Stomach smooth muscle (tissue), 2 donors: ENCODE data around the gene SLC31A1.

ENCODE experiments used
- H3K27ac ChIP-seq: one replicate; pipeline ENCODE4 v1.7.0; 2013; ENCODE audit warnings: mild to moderate bottlenecking, low read length, inconsistent platforms
- H3K27me3 ChIP-seq, 2 donors: one replicate each; pipeline ENCODE4 v1.7.0; 2013; ENCODE audit warnings: low read length in 2 of 2; ENCODE audit not compliant: insufficient read depth in 2 of 2, control insufficient read depth in 1 of 2
- H3K36me3 ChIP-seq, 2 donors: one replicate each; pipeline ENCODE4 v1.7.0; 2013; ENCODE audit warnings: low read length in 2 of 2; ENCODE audit not compliant: control insufficient read depth in 2 of 2, insufficient read depth in 2 of 2
- H3K4me1 ChIP-seq: one replicate; pipeline ENCODE4 v1.7.0; 2013; ENCODE audit warnings: low read length; ENCODE audit not compliant: control insufficient read depth, insufficient read depth
- H3K4me3 ChIP-seq, 2 donors: one replicate each; pipeline ENCODE4 v1.7.0; 2013; ENCODE audit warnings: low read length in 2 of 2
- H3K9ac ChIP-seq, 2 donors: one replicate each; pipeline ENCODE4 v1.7.0; 2013; ENCODE audit warnings: low read length in 2 of 2, mild to moderate bottlenecking in 1 of 2
- H3K9me3 ChIP-seq, 2 donors: one replicate each; pipeline ENCODE4 v1.7.0; 2013; ENCODE audit warnings: low read length in 2 of 2; ENCODE audit not compliant: control insufficient read depth in 2 of 2
- donor health status: healthy.
- donor health status: Pancreatic carcinoma.

Gene SLC31A1

DNA sequence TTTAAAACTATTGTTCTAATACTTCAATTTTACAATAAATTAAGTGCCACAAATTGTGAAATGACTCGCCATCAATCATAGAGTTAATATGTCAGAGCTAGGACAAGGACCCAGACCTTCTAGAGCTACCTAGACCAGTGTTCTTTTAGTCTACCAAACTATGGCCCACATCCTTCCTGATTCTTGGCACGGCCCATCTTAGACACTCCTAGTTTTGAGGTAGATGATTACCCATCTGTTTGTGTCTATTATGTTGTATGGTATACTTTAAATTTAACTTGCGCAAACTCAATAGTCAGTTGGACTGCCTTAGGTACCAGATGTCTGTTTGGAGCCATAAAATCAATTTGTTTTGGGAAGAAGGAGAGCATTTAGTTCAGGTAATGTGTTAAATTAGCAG lies 36.5 kb downstream of the SLC31A1 start:
- Histone ChIP-seq H3K4me1 (no peaks in the 10 kb centered on the region), H3K9ac (no peak overlapping the region), H3K4me3 (no peak overlapping the region), H3K9me3 (no peaks in the 10 kb centered on the region), H3K27me3 (no peaks in the 10 kb centered on the region), H3K36me3 (peaks cover 16 to 21% of the 10 kb centered on the region in 2 donors), H3K27ac (no peak overlapping the region)

DNA sequence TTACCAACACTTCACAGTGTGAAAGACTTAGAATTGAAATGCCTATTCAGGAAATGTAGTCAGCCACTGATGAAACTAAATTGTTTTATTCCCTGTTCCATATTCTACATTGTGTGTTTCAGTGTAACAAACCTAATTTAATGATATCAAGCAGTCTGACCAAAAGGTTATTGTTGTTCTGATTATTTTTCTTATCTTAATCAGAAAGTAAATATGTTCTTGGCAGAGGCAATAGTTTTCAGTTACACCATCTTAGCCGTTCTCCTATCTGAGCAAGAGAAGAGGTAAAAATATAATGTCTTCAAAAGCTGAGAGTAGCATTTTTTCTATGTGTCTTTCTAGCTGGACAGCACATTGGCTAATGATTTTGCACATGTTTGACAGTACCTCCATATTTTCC lies 36.9 kb downstream of the SLC31A1 start:
- Histone ChIP-seq H3K4me3 (no peak overlapping the region), H3K27me3 (no peaks in the 10 kb centered on the region), H3K27ac (no peak overlapping the region), H3K9me3 (no peaks in the 10 kb centered on the region), H3K4me1 (no peaks in the 10 kb centered on the region), H3K36me3 (peaks cover 16 to 21% of the 10 kb centered on the region in 2 donors), H3K9ac (no peak overlapping the region)

DNA sequence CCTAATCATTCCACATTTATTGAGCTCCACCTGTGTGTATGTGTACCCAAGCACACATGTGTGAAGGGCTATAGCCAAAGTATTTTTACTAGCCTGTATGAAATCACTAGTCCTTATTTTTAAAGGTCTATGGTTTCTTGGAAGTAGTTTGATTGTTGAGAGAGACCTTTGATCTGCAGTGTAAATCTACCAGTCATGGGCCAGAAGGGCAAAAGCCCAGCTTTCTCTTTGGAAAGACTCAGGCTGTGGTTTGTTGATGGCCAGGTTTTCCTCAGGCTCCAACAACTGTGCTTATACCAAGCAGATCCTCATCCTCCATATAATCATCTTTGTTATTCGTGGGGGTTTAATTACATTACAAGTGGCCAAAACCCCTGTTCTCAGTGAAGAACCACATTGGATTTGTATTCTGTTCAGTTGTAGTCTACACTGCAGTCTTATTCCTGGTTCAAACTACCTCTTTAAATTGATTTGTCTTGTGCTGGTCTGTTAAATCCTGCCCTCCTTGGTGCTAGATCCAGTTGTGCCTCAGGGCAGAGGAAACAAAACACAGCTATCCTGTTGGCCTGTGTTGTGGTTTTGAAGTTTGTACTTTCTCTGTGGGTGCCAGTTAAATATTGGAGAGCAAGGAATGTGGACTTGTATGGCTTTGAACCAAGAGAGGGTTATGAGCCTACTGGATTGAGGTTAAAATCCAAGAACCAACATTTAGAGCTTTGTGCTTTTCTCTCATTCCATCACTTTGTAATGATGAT lies 40.8 kb downstream of the SLC31A1 start:
- Histone ChIP-seq H3K27ac (no peak overlapping the region), H3K27me3 (no peaks in the 10 kb centered on the region), H3K4me3 (no peak overlapping the region), H3K36me3 (peaks cover 14 to 19% of the 10 kb centered on the region in 2 donors), H3K4me1 (no peaks in the 10 kb centered on the region), H3K9me3 (no peaks in the 10 kb centered on the region), H3K9ac (no peak overlapping the region)

DNA sequence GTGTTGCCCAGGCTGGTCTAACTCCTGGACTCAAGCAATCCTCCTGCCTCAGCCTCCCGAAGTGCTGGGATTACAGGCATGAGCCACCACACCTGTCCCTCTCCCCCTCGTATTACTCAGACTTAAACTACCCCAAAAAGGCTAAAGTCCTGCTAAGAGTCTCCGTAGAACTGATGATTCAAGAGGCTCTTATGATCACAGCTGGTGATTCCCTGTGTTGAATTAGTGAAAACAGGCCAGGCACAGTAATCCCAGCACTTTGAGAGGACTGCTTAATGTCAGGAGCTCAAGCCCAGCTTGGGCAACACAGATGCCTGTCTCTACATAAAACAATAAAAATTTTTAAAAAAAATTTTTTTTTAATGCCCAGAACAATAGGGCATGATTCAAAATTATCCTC lies 44.8 kb downstream of the SLC31A1 start:
- Histone ChIP-seq H3K9ac (no peak overlapping the region), H3K27ac (no peak overlapping the region), H3K27me3 (no peaks in the 10 kb centered on the region), H3K9me3 (no peaks in the 10 kb centered on the region), H3K4me1 (no peaks in the 10 kb centered on the region), H3K4me3 (no peak overlapping the region), H3K36me3 (peaks cover 24 to 30% of the 10 kb centered on the region in 2 donors)

DNA sequence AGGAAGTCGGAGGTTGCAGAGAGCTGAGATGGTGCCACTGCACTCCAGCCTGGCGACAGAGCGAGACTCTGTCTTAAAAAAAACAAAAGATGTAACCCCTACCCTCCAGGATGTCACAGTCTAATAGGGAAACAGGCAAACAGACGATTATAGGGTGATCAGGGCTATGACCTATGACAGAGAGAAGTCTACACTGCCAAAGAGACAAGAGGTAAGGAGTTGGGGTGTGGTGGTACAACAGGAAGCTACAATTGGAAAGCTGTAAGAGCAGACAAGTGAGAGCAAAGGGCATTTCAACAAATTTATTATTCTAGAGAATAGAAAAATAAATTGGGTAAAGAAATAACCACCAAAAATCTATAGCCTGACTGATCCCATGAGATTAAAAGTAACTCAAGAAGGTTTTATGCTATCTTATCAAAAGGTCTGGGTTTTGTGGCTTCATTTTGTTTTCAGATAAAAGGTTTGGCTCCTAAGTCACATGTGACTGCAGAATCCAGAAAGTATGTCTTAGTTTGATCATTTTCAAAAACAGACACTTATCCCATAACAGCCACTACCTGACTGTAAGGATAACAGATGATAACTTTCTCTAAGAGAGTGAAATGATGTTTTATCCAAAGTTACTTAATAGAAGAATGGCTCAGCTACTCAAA lies 46.7 kb downstream of the SLC31A1 start:
- H3K36me3 ChIP-seq, result peaks cover 33 to 36% of the 10 kb centered on the region in 2 donors
- H3K9me3 ChIP-seq, result no peaks in the 10 kb centered on the region
- no peak overlapping the region for H3K9ac ChIP-seq
- no peaks in the 10 kb centered on the region for H3K4me1 ChIP-seq
- no peak overlapping the region for H3K27ac ChIP-seq
- H3K4me3 ChIP-seq, result no peak overlapping the region
- H3K27me3 ChIP-seq, result no peaks in the 10 kb centered on the region

DNA sequence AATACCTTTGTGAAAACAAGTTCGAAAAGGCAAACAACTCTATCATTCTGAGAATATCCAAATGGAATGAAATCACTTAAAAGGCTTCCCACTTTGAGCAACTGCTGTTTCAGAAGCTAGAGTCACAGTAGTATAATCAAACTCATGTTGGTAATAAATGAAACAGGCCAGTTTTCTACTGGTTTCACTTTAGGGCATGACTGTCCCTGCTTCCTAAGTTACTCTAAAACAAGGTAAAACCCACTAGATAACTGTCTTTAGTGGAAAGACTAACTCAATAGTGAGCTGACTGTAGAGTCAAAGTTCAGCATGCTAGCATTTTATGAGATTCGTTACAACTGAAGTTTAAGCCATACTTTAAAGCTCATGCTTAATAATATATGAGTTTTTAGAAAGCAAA lies 48.0 kb downstream of the SLC31A1 start:
- H3K36me3 ChIP-seq, result peaks cover 36 to 38% of the 10 kb centered on the region in 2 donors

DNA sequence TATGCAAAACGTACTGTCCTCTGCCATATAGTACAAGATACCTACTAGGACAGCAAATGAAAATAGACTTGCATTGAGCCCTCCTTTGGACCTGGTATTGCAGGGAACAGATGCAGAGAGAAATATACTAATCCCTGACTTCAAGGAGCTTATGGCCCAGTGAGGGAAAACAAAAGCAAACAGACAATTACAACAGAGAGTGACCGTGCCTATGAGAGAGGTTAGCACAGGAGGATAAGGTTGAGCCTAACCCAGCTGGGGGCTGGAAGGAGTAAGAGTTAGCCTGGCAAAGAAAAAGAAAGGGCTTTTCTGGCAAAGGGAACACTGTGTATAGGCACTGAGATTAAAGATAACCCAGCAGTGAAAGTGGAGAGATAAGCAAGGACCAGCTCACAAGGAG lies 48.5 kb downstream of the SLC31A1 start:
- H3K4me3 ChIP-seq, result no peak overlapping the region
- no peaks in the 10 kb centered on the region for H3K9me3 ChIP-seq
- H3K27ac ChIP-seq, result no peak overlapping the region
- H3K36me3 ChIP-seq, result peaks cover 36 to 38% of the 10 kb centered on the region in 2 donors
- H3K9ac ChIP-seq, result no peak overlapping the region
- H3K4me1 ChIP-seq, result no peaks in the 10 kb centered on the region
- no peaks in the 10 kb centered on the region for H3K27me3 ChIP-seq

More for the DNA sequence above, 48.0 kb downstream of the SLC31A1 start:
- Histone ChIP-seq H3K9ac (no peak overlapping the region), H3K27ac (no peak overlapping the region), H3K4me3 (no peak overlapping the region), H3K27me3 (no peaks in the 10 kb centered on the region), H3K9me3 (no peaks in the 10 kb centered on the region), H3K4me1 (no peaks in the 10 kb centered on the region)

DNA sequence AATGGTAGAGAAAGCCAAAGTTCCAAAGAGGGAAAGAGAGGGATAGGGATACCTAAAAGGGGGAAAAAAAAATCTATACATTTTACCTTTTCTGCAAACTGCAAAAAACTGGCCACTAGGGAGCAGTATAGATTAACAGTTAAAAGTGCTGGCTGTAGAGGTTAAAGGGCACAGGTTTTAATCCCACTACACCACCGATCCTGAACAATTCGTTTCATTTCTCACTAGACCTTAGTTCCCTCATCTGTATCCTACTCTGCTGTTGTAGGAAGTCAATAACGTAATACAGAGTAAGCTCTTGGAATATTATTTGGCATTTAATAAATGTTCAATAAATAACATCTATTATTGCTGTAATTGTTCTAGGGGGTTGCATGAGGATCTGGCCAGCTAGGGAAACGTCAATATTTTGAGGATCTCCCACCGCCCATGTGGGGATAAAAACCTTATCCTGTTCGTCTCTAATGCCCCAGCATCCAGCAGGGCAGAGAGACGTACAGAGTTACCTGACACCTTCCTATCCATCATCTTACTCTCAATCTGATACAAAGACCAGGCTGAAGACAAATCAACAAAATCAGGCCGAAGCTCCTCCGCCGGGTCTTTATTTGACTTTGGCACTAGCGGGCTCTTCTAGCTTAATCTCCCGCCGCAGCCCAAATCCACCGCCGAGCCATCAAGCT lies 53.3 kb downstream of the SLC31A1 start:
- peak overlapping the region; percentile 86 to 94 for H3K9ac ChIP-seq

DNA sequence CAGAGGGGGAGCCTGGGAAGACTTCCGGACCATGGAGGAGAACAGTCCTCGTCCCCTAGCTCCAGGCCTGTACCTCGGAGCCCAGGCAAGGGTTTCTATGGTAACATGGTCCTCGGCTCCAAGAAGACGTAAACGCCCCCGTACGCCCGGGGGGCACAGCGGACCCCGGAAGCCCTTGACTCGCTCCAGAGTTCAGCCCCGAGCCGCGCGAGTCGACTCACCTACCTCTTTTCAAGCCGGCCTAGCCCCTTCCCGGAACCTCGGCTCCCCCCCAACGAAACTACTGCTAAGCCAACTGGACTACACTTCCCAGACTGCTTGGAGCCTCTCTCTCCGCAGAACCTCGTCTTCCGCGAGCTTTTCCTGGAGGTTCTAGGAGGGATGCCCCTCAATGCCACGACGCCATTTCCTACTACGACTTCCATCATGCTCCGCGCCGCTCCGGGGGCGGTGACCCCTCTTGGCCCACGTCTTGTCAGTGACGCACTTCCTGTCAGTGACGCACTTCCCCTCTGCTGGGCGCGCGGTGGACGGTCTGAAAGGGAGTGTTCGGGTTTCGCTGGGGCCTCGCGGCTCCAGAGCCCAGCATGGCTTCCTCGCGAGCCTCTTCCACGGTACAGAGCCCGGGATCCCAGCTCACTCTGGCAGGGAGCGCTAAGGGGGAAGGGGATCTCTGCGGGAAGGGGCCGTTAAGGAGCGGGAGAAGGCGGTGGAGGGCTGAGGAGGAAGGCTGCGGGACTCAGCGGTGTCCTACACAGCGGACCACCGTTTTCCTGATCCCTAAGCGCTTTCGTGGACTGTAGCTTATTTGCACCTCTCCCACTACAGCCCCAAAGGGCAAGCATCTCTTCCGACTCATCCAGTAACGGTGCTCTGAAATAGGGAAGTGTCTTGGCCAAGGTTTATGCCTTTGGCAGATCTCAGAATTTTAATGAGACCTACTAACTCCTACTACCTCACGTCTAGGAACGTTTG lies 54.1 kb downstream of the SLC31A1 start, which contains the start of the genes CDC26 and PRPF4:
Gene CDC26, minus strand, starts transcription at position 416 of the 975 bp plus-strand sequence. CDS start 3,065 bp downstream, outside the sequence.
Gene PRPF4, plus strand, starts transcription at position 502 of the 975 bp plus-strand sequence. Its CDS starts 86 bp downstream, at position 588.
- no peaks in the 10 kb centered on the region for H3K27me3 ChIP-seq
- H3K9me3 ChIP-seq, result no peaks in the 10 kb centered on the region
- peak within 1 kb of the TSS; percentile 94 to 100 for H3K9ac ChIP-seq
- H3K27ac ChIP-seq, result peak within 1 kb of the TSS; percentile 97
- H3K4me1 ChIP-seq, result peaks cover 10% of the 10 kb centered on the region
- peak within 1 kb of the TSS; percentile 85 to 100 for H3K4me3 ChIP-seq
- H3K36me3 ChIP-seq, result peaks cover 29 to 34% of the 10 kb centered on the region in 2 donors

More for the DNA sequence above, 53.3 kb downstream of the SLC31A1 start:
- Histone ChIP-seq H3K9me3 (no peaks in the 10 kb centered on the region), H3K27me3 (no peaks in the 10 kb centered on the region), H3K27ac (peak overlapping the region; percentile 97), H3K4me3 (peak overlapping the region; percentile 85 to 100), H3K36me3 (peaks cover 28 to 33% of the 10 kb centered on the region in 2 donors), H3K4me1 (peaks cover 10% of the 10 kb centered on the region)

DNA sequence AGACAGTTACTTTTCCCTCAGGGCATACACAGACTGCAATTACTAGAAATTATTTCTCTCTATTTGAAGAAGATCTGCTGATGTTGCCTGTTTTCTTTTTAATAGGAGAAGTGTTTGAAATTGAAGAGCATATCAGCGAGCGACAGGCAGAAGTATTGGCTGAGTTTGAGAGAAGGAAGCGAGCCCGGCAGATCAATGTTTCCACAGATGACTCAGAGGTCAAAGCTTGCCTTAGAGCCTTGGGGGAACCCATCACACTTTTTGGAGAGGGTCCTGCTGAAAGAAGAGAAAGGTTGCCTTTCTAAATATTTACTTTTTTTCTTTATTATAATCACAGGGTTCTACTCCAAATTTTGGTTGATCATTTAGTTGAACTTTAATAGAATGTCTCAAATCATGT lies 57.5 kb downstream of the SLC31A1 start:
- H3K36me3 ChIP-seq, result peaks cover 33 to 35% of the 10 kb centered on the region in 2 donors
- H3K27ac ChIP-seq, result no peak overlapping the region
- no peak overlapping the region for H3K9ac ChIP-seq
- H3K4me1 ChIP-seq, result peaks cover 10% of the 10 kb centered on the region
- H3K27me3 ChIP-seq, result no peaks in the 10 kb centered on the region
- no peak overlapping the region for H3K4me3 ChIP-seq
- no peaks in the 10 kb centered on the region for H3K9me3 ChIP-seq
